ENCODE data around the gene GRPR. TPM values are rescaled to one million over a fixed set of nuclear protein-coding genes. Genes with fewer than 3 reads are reported as not detected.
"Not testable (repeated sequence)": the region's sequence is repeated elsewhere in the genome, so short reads cannot be mapped to it uniquely, and the experiment has no call there.

The GRPR gene
- total RNA-seq, 2 donors from 2014 or later, result 3.1 to 5.6 TPM

- intact Hi-C loops (cut with DNase I), result no loop called here
- H3K4me1 ChIP-seq, result no peaks in the 10 kb centered on the region
- WGBS, 2 donors, result 79 to 82% methylated on average over 5 of the region's 5 CpGs
- ATAC-seq (no peak), DNase-seq (no peak)
- H3K4me3 ChIP-seq, result no peak overlapping the region
- no peaks in the 10 kb centered on the region for H3K27me3 ChIP-seq
- no peak overlapping the region for H3K27ac ChIP-seq
- TF ChIP-seq CTCF (IDR thresholded peaks at IDR 0.05) (no peak), POLR2A (IDR thresholded peaks at IDR 0.05) (no peak)
- no peaks in the 10 kb centered on the region for H3K9me3 ChIP-seq
- no peaks in the 10 kb centered on the region for H3K36me3 ChIP-seq (replicated peaks in 1 of 2; ENCODE audit: insufficient read depth in 1 of 2, low read depth in 2 of 2)
Measured at GRCh38 chrX:16156692-16157331, 33.4 kb downstream of the GRPR start.

- no peak overlapping the region for H3K4me3 ChIP-seq
- no peak for TF ChIP-seq POLR2A (IDR thresholded peaks at IDR 0.05)
- no peak for TF ChIP-seq CTCF (IDR thresholded peaks at IDR 0.05)
- H3K27ac ChIP-seq, result no peak overlapping the region
- ATAC-seq (no peak), DNase-seq (no peak)
- H3K36me3 ChIP-seq (replicated peaks in 1 of 2; ENCODE audit: insufficient read depth in 1 of 2, low read depth in 2 of 2), result no peaks in the 10 kb centered on the region
- 54 to 79% methylated on average over 2 to 3 of the region's 3 CpGs for WGBS, 2 donors
- no peaks in the 10 kb centered on the region for H3K4me1 ChIP-seq
- no peaks in the 10 kb centered on the region for H3K9me3 ChIP-seq
- no peaks in the 10 kb centered on the region for H3K27me3 ChIP-seq
- intact Hi-C loops (cut with DNase I), result no loop called here
Measured at GRCh38 chrX:16160729-16161128, 37.4 kb downstream of the GRPR start.

- intact Hi-C loops (cut with DNase I); H3K27ac ChIP-seq; DNase-seq; H3K4me3 ChIP-seq; H3K9me3 ChIP-seq; H3K27me3 ChIP-seq; H3K4me1 ChIP-seq; H3K36me3 ChIP-seq (replicated peaks in 1 of 2; ENCODE audit: insufficient read depth in 1 of 2, low read depth in 2 of 2); ATAC-seq: not testable (repeated sequence)
- WGBS, 2 donors, result no CpG with 5 or more reads among the region's 2 CpGs
Measured at GRCh38 chrX:16161173-16161572, 37.8 kb downstream of the GRPR start.

GRCh38 chrX:16162391-16162790 is 39.0 kb downstream of the GRPR start:
- no peaks in the 10 kb centered on the region for H3K27me3 ChIP-seq
- ATAC-seq (no peak), DNase-seq (no peak)
- H3K4me1 ChIP-seq, result no peaks in the 10 kb centered on the region
- TF ChIP-seq CTCF (IDR thresholded peaks at IDR 0.05) (no peak), POLR2A (IDR thresholded peaks at IDR 0.05) (no peak)
- intact Hi-C loops (cut with DNase I), result no loop called here
- H3K36me3 ChIP-seq (replicated peaks in 1 of 2; ENCODE audit: insufficient read depth in 1 of 2, low read depth in 2 of 2), result no peaks in the 10 kb centered on the region
- H3K4me3 ChIP-seq, result no peak overlapping the region
- WGBS, 2 donors, result 66 to 77% methylated on average over 4 of the region's 5 CpGs
- H3K9me3 ChIP-seq, result no peaks in the 10 kb centered on the region
- H3K27ac ChIP-seq, result no peak overlapping the region

- TF ChIP-seq CTCF (IDR thresholded peaks at IDR 0.05) (no peak), POLR2A (IDR thresholded peaks at IDR 0.05) (no peak)
- Histone ChIP-seq H3K4me3 (no peak overlapping the region), H3K27me3 (no peaks in the 10 kb centered on the region), H3K36me3 (replicated peaks in 1 of 2; ENCODE audit: insufficient read depth in 1 of 2, low read depth in 2 of 2) (no peaks in the 10 kb centered on the region), H3K9me3 (no peaks in the 10 kb centered on the region), H3K27ac (no peak overlapping the region), H3K4me1 (no peaks in the 10 kb centered on the region)
- intact Hi-C loops (cut with DNase I), result no loop called here
- no peak for DNase-seq
- ATAC-seq, result no peak
- WGBS, 2 donors, result 90 to 91% methylated on average over 2 to 3 of the region's 3 CpGs
Measured at GRCh38 chrX:16164748-16165147, 41.4 kb downstream of the GRPR start.
